CD14-positive monocyte (primary cell): Measurements from ENCODE around the gene PRDM13. TPM values are rescaled to one million over a fixed set of nuclear protein-coding genes. Genes with fewer than 3 reads are reported as not detected.

ENCODE experiments used
- DNase-seq, 3 donors: peaks; one replicate each; pipeline ENCODE4 v3.0.0-alpha.2; 2011 to 2022
- H2AFZ ChIP-seq: 2 replicates; pipeline ENCODE4 v1.6.0; 2012; ENCODE audit warnings: mild to moderate bottlenecking, low read depth, low read length, inconsistent platforms; ENCODE audit not compliant: insufficient read depth, poor library complexity, severe bottlenecking
- H3K27ac ChIP-seq, 2 donors: 1 replicate in 1 of 2; 2 replicates in 1 of 2; pipeline ENCODE4 v1.5.1; 2012 to 2013; ENCODE audit warnings: low read length in 2 of 2, control low read depth in 1 of 2, inconsistent platforms in 1 of 2, low read depth in 1 of 2, mild to moderate bottlenecking in 1 of 2
- H3K27me3 ChIP-seq, 2 donors: one replicate each; pipeline versions ENCODE4 v1.6.0 to v1.6.1; 2011 to 2013; ENCODE audit warnings: low read length in 2 of 2; ENCODE audit not compliant: control insufficient read depth in 2 of 2, insufficient read depth in 2 of 2
- H3K36me3 ChIP-seq, 2 donors: replicated peaks in 1 of 2; 1 replicate in 1 of 2; 2 replicates in 1 of 2; pipeline versions ENCODE4 v1.5.1 to v1.6.1; 2012 to 2013; ENCODE audit warnings: low read length in 2 of 2, control low read depth in 1 of 2, inconsistent platforms in 1 of 2, mild to moderate bottlenecking in 1 of 2; ENCODE audit not compliant: insufficient read depth in 2 of 2, control insufficient read depth in 1 of 2
- H3K4me1 ChIP-seq, 2 donors: 1 replicate in 1 of 2; 2 replicates in 1 of 2; pipeline versions ENCODE4 v1.5.1 to v1.6.1; 2012 to 2013; ENCODE audit warnings: low read length in 2 of 2, control low read depth in 1 of 2, inconsistent platforms in 1 of 2, mild to moderate bottlenecking in 1 of 2, moderate library complexity in 1 of 2; ENCODE audit not compliant: insufficient read depth in 2 of 2, control insufficient read depth in 1 of 2
- H3K4me2 ChIP-seq: replicated peaks from 2 replicates; pipeline ENCODE3; 2012; ENCODE audit warnings: low read length, moderate library complexity, mild to moderate bottlenecking; ENCODE audit not compliant: poor library complexity, severe bottlenecking; ENCODE audit errors: extremely low read depth
- H3K4me3 ChIP-seq, 3 experiments: fragments of 200-600 bp in 1 of 3; sonication (generic) in 1 of 3; replicated peaks in 1 of 3; 1 replicate in 2 of 3; 2 replicates in 1 of 3; pipeline ENCODE4 v1.5.1; 2011 to 2013; ENCODE audit warnings: low read length in 3 of 3, mild to moderate bottlenecking in 3 of 3, control low read depth in 2 of 3, low read depth in 2 of 3, inconsistent platforms in 1 of 3, moderate library complexity in 1 of 3
- H3K79me2 ChIP-seq: 2 replicates; pipeline ENCODE4 v1.6.0; 2012; ENCODE audit warnings: mild to moderate bottlenecking, control low read depth, inconsistent platforms, low read length, moderate library complexity; ENCODE audit not compliant: insufficient read depth
- H3K9ac ChIP-seq: 2 replicates; pipeline ENCODE4 v1.6.0; 2017; ENCODE audit warnings: low read length, mild to moderate bottlenecking; ENCODE audit not compliant: insufficient read depth, poor library complexity, severe bottlenecking
- H3K9me3 ChIP-seq, 2 donors: replicated peaks in 1 of 2; 1 replicate in 1 of 2; 2 replicates in 1 of 2; pipeline versions ENCODE4 v1.5.1 to v1.6.1; 2012 to 2013; ENCODE audit warnings: low read length in 2 of 2, control low read depth in 1 of 2; ENCODE audit not compliant: control insufficient read depth in 1 of 2, insufficient read depth in 1 of 2
- H4K20me1 ChIP-seq: 2 replicates; pipeline ENCODE4 v1.6.0; 2012; ENCODE audit warnings: mild to moderate bottlenecking, low read length, control low read depth, moderate library complexity; ENCODE audit not compliant: insufficient read depth
- H3K27ac Mint-ChIP-seq, 7 donors: one replicate each; pipeline ENCODE4 v1.8.0; 2020; ENCODE audit warnings: mild to moderate bottlenecking in 7 of 7, mixed read lengths in 7 of 7, moderate library complexity in 6 of 7, inconsistent platforms in 2 of 7
- H3K27me3 Mint-ChIP-seq, 3 donors: one replicate each; pipeline ENCODE4 v1.8.0; 2021 to 2022; ENCODE audit warnings: low read depth in 3 of 3, mild to moderate bottlenecking in 3 of 3, mixed read lengths in 3 of 3, moderate library complexity in 3 of 3, inconsistent platforms in 1 of 3
- H3K36me3 Mint-ChIP-seq, 2 donors: one replicate each; pipeline ENCODE4 v1.8.0; 2020; ENCODE audit warnings: mixed read lengths in 2 of 2, inconsistent platforms in 1 of 2, mild to moderate bottlenecking in 1 of 2
- H3K4me1 Mint-ChIP-seq: one replicate; pipeline ENCODE4 v1.8.0; 2020; ENCODE audit warnings: mild to moderate bottlenecking, mixed read lengths
- H3K4me3 Mint-ChIP-seq, 2 donors: one replicate each; pipeline ENCODE4 v1.8.0; 2020; ENCODE audit warnings: mild to moderate bottlenecking in 2 of 2, mixed read lengths in 2 of 2, moderate library complexity in 1 of 2
- H3K9me3 Mint-ChIP-seq, 7 donors: one replicate each; pipeline ENCODE4 v1.8.0; 2020 to 2022; ENCODE audit warnings: mixed read lengths in 7 of 7, mild to moderate bottlenecking in 6 of 7, moderate library complexity in 6 of 7, inconsistent platforms in 2 of 7
- WGBS: methylation state at CpG from one replicate; pipeline ENCODE4 v1.1.5; 2013; ENCODE audit warnings: missing lambda C conversion rate; ENCODE audit not compliant: insufficient coverage; 5-methylcytosine and 5-hydroxymethylcytosine counted together
- intact Hi-C, 2 donors: fragments of 100-400 bp; cut with micrococcal nuclease; formaldehyde crosslinking; loops; one replicate each; pipeline versions ENCODE4 v1.15.0 to v1.15.1; 2023
- polyA plus RNA-seq, 3 donors: library from polyadenylated mRNA; depleted of rRNA in 1 of 3; unstranded in 2 of 3; stranded (reverse) in 1 of 3; fragments of 300-500 nt in 2 of 3; fragments of >200 nt in 1 of 3; fragmentation: Illumina TruSeq in 2 of 3; gene quantifications; 1 replicate in 2 of 3; 2 replicates in 1 of 3; pipeline ENCODE4 v1.2.3, GENCODE V29; 2012 to 2021
- TF ChIP-seq, protein P1 (sequence below): fragments of 200-600 bp; IDR thresholded peaks from one replicate; pipeline ENCODE4 v1.8.0; 2022; ENCODE audit warnings: antibody characterized with exemption, mild to moderate bottlenecking

Gene PRDM13
- polyA plus RNA-seq, 3 donors, result not detected

DNA sequence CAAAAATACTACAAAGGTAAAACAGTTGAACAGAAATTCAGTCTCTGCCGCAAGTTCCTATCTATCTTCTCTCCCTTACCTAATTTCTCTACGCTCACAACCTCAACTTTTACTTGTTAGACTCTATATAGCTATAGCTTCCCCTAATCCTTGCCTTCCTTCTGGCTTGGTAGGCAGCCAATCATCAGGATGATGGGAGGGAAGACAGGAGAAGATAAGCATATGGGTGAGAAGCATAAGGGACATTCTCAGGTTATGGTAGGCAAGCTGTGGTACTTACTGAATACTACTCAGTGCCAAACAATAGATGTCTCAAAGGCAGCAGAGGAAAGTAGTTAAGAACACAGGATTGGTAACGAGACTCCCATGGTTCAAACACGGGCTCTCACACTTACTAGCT lies 46.0 kb upstream of the PRDM13 start:
- H3K9ac ChIP-seq, result no peak overlapping the region
- peaks cover 25 to 38% of the 10 kb centered on the region in 2 donors for H3K36me3 ChIP-seq
- H2AFZ ChIP-seq, result no peak overlapping the region
- peaks cover 31% of the 10 kb centered on the region for H3K79me2 ChIP-seq
- 100% methylated on average over 1 of the region's 4 CpGs for WGBS
- H3K27ac ChIP-seq, result no peak overlapping the region
- H3K36me3 Mint-ChIP-seq, result peaks cover 38 to 47% of the 10 kb centered on the region in 2 donors
- peaks cover 0 to 4% (median 0%) of the 10 kb centered on the region in 7 donors for H3K9me3 Mint-ChIP-seq
- DNase-seq, result no peak
- peaks cover 6% of the 10 kb centered on the region for H3K4me1 Mint-ChIP-seq
- no peaks in the 10 kb centered on the region for H3K9me3 ChIP-seq
- peaks cover 7% of the 10 kb centered on the region for H4K20me1 ChIP-seq
- no peaks in the 10 kb centered on the region for H3K27me3 ChIP-seq
- H3K27me3 Mint-ChIP-seq, result no peaks in the 10 kb centered on the region
- intact Hi-C loops, result no loop called here
- H3K4me2 ChIP-seq, result no peak overlapping the region
- H3K27ac Mint-ChIP-seq, result no peak overlapping the region
- H3K4me1 ChIP-seq, result no peaks in the 10 kb centered on the region
- TF ChIP-seq, protein P1, sequence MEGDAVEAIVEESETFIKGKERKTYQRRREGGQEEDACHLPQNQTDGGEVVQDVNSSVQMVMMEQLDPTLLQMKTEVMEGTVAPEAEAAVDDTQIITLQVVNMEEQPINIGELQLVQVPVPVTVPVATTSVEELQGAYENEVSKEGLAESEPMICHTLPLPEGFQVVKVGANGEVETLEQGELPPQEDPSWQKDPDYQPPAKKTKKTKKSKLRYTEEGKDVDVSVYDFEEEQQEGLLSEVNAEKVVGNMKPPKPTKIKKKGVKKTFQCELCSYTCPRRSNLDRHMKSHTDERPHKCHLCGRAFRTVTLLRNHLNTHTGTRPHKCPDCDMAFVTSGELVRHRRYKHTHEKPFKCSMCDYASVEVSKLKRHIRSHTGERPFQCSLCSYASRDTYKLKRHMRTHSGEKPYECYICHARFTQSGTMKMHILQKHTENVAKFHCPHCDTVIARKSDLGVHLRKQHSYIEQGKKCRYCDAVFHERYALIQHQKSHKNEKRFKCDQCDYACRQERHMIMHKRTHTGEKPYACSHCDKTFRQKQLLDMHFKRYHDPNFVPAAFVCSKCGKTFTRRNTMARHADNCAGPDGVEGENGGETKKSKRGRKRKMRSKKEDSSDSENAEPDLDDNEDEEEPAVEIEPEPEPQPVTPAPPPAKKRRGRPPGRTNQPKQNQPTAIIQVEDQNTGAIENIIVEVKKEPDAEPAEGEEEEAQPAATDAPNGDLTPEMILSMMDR, result no peak
- no peak overlapping the region for H3K4me3 Mint-ChIP-seq
- no peak overlapping the region for H3K4me3 ChIP-seq

DNA sequence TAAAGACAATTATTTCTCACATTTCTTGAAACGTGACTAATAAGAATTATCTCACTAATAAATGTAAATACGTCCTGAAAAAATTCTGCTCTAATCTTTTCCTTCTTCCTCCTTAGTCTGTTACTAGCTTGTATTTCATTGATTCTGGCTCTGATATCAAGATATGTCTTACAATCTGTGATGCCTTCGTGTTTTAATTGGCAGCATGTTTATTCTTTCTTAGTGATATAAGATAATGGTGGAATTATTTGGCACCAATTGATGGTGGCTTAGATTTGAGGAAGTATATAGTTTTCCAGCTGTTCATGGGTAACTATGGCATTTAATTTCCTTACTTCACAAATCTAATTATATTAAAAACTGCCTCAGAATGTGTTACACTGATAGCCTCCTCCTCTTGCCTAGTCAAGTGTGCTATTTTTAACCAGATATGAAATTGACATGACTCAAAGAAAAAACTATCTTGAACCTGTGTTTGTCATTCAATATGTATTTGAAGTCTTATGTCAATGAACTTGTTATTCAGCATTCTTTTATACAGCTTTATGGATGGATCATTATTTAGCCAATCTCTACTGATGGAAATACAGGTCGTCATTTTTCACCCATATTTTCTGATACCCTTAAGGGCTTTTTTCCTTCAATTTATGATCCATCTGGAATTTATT lies 43.4 kb upstream of the PRDM13 start:
- Mint-ChIP-seq H3K36me3 (peaks cover 17 to 26% of the 10 kb centered on the region in 2 donors), H3K4me1 (peaks cover 20% of the 10 kb centered on the region), H3K27ac (no peak overlapping the region), H3K9me3 (no peaks in the 10 kb centered on the region), H3K27me3 (no peaks in the 10 kb centered on the region), H3K4me3 (no peak overlapping the region)
- Histone ChIP-seq H3K36me3 (peaks cover 9 to 14% of the 10 kb centered on the region in 2 donors), H3K4me3 (no peak overlapping the region), H3K27me3 (no peaks in the 10 kb centered on the region), H3K4me1 (peaks cover 6 to 9% of the 10 kb centered on the region in 2 donors), H3K4me2 (no peak overlapping the region), H3K9me3 (no peaks in the 10 kb centered on the region), H3K79me2 (peaks cover 56% of the 10 kb centered on the region), H2AFZ (no peak overlapping the region), H3K27ac (no peak overlapping the region), H3K9ac (no peak overlapping the region), H4K20me1 (peaks cover 16% of the 10 kb centered on the region)
- TF ChIP-seq, protein P1, result no peak
- WGBS, result no CpG with 5 or more reads among the region's 4 CpGs
- no peak for DNase-seq
- intact Hi-C loops, result no loop called here
